HL-60/S4 (cell line): ENCODE results near the gene CCDC171.
"Not testable (repeated sequence)": the region's sequence is repeated elsewhere in the genome, so short reads cannot be mapped to it uniquely, and the experiment has no call there.

ENCODE experiments used
- in situ Hi-C: fragments of 300-500 bp; cut with MboI; formaldehyde crosslinking; loops from 2 replicates; pipeline ENCODE4 v1.14.3; 2022; ENCODE audit warnings: low sequenced_read_pairs

Gene CCDC171

GRCh38 chr9:15553528-15553898 lies 670 bp downstream of the CCDC171 start:
- in situ Hi-C loops, result no loop called here

- in situ Hi-C loops, result no loop called here
Measured at GRCh38 chr9:15570769-15571168, 17.9 kb downstream of the CCDC171 start.

- in situ Hi-C loops, result no loop called here
Measured at GRCh38 chr9:15572200-15572770, 19.4 kb downstream of the CCDC171 start.

- in situ Hi-C loops, result no loop called here
Measured at GRCh38 chr9:15576350-15577050, 23.7 kb downstream of the CCDC171 start.

- in situ Hi-C loops, result no loop called here
Measured at GRCh38 chr9:15578714-15579113, 25.9 kb downstream of the CCDC171 start.

- in situ Hi-C loops, result no loop called here
Measured at GRCh38 chr9:15584379-15584778, 31.5 kb downstream of the CCDC171 start.

GRCh38 chr9:15592317-15592716 lies 39.5 kb downstream of the CCDC171 start:
- in situ Hi-C loops, result no loop called here

GRCh38 chr9:15592940-15593339 lies 40.1 kb downstream of the CCDC171 start:
- in situ Hi-C loops, result not testable (repeated sequence)

GRCh38 chr9:15600666-15601330 lies 48.0 kb downstream of the CCDC171 start:
- in situ Hi-C loops, result loop anchor here (25.0 kb wide), 1 partner anchor 388 kb away; no protein-coding TSS in a partner anchor

GRCh38 chr9:15606643-15607472 lies 54.0 kb downstream of the CCDC171 start:
- in situ Hi-C loops, result loop anchor here (25.0 kb wide), 1 partner anchor 395 kb away; no protein-coding TSS in a partner anchor

- in situ Hi-C loops, result loop anchor here (25.0 kb wide), 1 partner anchor 401 kb away; no protein-coding TSS in a partner anchor
Measured at GRCh38 chr9:15612962-15613361, 60.1 kb downstream of the CCDC171 start.

- in situ Hi-C loops, result loop anchor here (25.0 kb wide), 1 partner anchor 405 kb away; no protein-coding TSS in a partner anchor
Measured at GRCh38 chr9:15617782-15618181, 64.9 kb downstream of the CCDC171 start.

- in situ Hi-C loops, result loop anchor here (25.0 kb wide), 1 partner anchor 406 kb away; no protein-coding TSS in a partner anchor
Measured at GRCh38 chr9:15618540-15619331, 65.9 kb downstream of the CCDC171 start.

GRCh38 chr9:15622318-15622971 lies 69.6 kb downstream of the CCDC171 start:
- in situ Hi-C loops, result loop anchor here (25.0 kb wide), 1 partner anchor 410 kb away; no protein-coding TSS in a partner anchor

GRCh38 chr9:15635752-15636151 lies 82.9 kb downstream of the CCDC171 start:
- in situ Hi-C loops, result no loop called here

- in situ Hi-C loops, result no loop called here
Measured at GRCh38 chr9:15640121-15640520, 87.3 kb downstream of the CCDC171 start.

GRCh38 chr9:15641291-15641690 lies 88.4 kb downstream of the CCDC171 start:
- in situ Hi-C loops, result no loop called here

GRCh38 chr9:15642369-15642962 lies 89.6 kb downstream of the CCDC171 start:
- in situ Hi-C loops, result no loop called here

- in situ Hi-C loops, result no loop called here
Measured at GRCh38 chr9:15670246-15670645, 117.4 kb downstream of the CCDC171 start.
